Measurements from ENCODE around the gene GSS.

GSS gene

GRCh38 chr20:34954904-34955230 is 739 bp downstream of the GSS start:
- in situ Hi-C loops (cut with HindIII; ENCODE audit: low pct_ligation_motif_present, low pct_unique_long_range_greater_than_20kb, low sequenced_read_pairs) = no loop called here
- DNase-seq = peak; percentile 47

GRCh38 chr20:34953960-34954359 is 1.6 kb downstream of the GSS start:
- in situ Hi-C loops (cut with HindIII; ENCODE audit: low pct_ligation_motif_present, low pct_unique_long_range_greater_than_20kb, low sequenced_read_pairs) = no loop called here
- DNase-seq = no peak

- no peak for DNase-seq
- in situ Hi-C loops (cut with HindIII; ENCODE audit: low pct_ligation_motif_present, low pct_unique_long_range_greater_than_20kb, low sequenced_read_pairs) = no loop called here
Measured at GRCh38 chr20:34952671-34953070, 2.9 kb downstream of the GSS start.

- DNase-seq = no peak
- in situ Hi-C loops (cut with HindIII; ENCODE audit: low pct_ligation_motif_present, low pct_unique_long_range_greater_than_20kb, low sequenced_read_pairs) = no loop called here
Measured at GRCh38 chr20:34951652-34952051, 4.0 kb downstream of the GSS start.

GRCh38 chr20:34951252-34951651 is 4.4 kb downstream of the GSS start:
- in situ Hi-C loops (cut with HindIII; ENCODE audit: low pct_ligation_motif_present, low pct_unique_long_range_greater_than_20kb, low sequenced_read_pairs) = no loop called here
- DNase-seq = no peak

GRCh38 chr20:34949120-34949519 is 6.5 kb downstream of the GSS start:
- in situ Hi-C loops (cut with HindIII; ENCODE audit: low pct_ligation_motif_present, low pct_unique_long_range_greater_than_20kb, low sequenced_read_pairs) = no loop called here
- DNase-seq = no peak

GRCh38 chr20:34948030-34948429 is 7.6 kb downstream of the GSS start:
- DNase-seq = peak; percentile 48
- in situ Hi-C loops (cut with HindIII; ENCODE audit: low pct_ligation_motif_present, low pct_unique_long_range_greater_than_20kb, low sequenced_read_pairs) = no loop called here

GRCh38 chr20:34947336-34947735 is 8.3 kb downstream of the GSS start:
- no peak for DNase-seq

GRCh38 chr20:34946661-34947060 is 8.9 kb downstream of the GSS start:
- in situ Hi-C loops (cut with HindIII; ENCODE audit: low pct_ligation_motif_present, low pct_unique_long_range_greater_than_20kb, low sequenced_read_pairs) = no loop called here
- DNase-seq = peak; percentile 82

More at GRCh38 chr20:34947336-34947735, 8.3 kb downstream of the GSS start:
- in situ Hi-C loops (cut with HindIII; ENCODE audit: low pct_ligation_motif_present, low pct_unique_long_range_greater_than_20kb, low sequenced_read_pairs) = no loop called here

GRCh38 chr20:34945315-34946077 is 10.1 kb downstream of the GSS start:
- DNase-seq = no peak
- in situ Hi-C loops (cut with HindIII; ENCODE audit: low pct_ligation_motif_present, low pct_unique_long_range_greater_than_20kb, low sequenced_read_pairs) = no loop called here

- DNase-seq = no peak
- in situ Hi-C loops (cut with HindIII; ENCODE audit: low pct_ligation_motif_present, low pct_unique_long_range_greater_than_20kb, low sequenced_read_pairs) = no loop called here
Measured at GRCh38 chr20:34943808-34944567, 11.6 kb downstream of the GSS start.

GRCh38 chr20:34942301-34942700 is 13.3 kb downstream of the GSS start:
- no peak for DNase-seq
- in situ Hi-C loops (cut with HindIII; ENCODE audit: low pct_ligation_motif_present, low pct_unique_long_range_greater_than_20kb, low sequenced_read_pairs) = no loop called here

- DNase-seq = no peak
- in situ Hi-C loops (cut with HindIII; ENCODE audit: low pct_ligation_motif_present, low pct_unique_long_range_greater_than_20kb, low sequenced_read_pairs) = no loop called here
Measured at GRCh38 chr20:34941226-34941625, 14.4 kb downstream of the GSS start.

- in situ Hi-C loops (cut with HindIII; ENCODE audit: low pct_ligation_motif_present, low pct_unique_long_range_greater_than_20kb, low sequenced_read_pairs) = no loop called here
- peak; percentile 64 for DNase-seq
Measured at GRCh38 chr20:34940081-34940481, 15.5 kb downstream of the GSS start.

- in situ Hi-C loops (cut with HindIII; ENCODE audit: low pct_ligation_motif_present, low pct_unique_long_range_greater_than_20kb, low sequenced_read_pairs) = no loop called here
- no peak for DNase-seq
Measured at GRCh38 chr20:34938466-34939163, 17.0 kb downstream of the GSS start.

GRCh38 chr20:34931771-34932170 is 23.8 kb downstream of the GSS start:
- no peak for DNase-seq
- in situ Hi-C loops (cut with HindIII; ENCODE audit: low pct_ligation_motif_present, low pct_unique_long_range_greater_than_20kb, low sequenced_read_pairs) = no loop called here

GRCh38 chr20:34928411-34928810 is 27.2 kb downstream of the GSS start:
- DNase-seq = no peak
- in situ Hi-C loops (cut with HindIII; ENCODE audit: low pct_ligation_motif_present, low pct_unique_long_range_greater_than_20kb, low sequenced_read_pairs) = no loop called here

GRCh38 chr20:34927736-34928135 is 27.9 kb downstream of the GSS start:
- no peak for DNase-seq
- in situ Hi-C loops (cut with HindIII; ENCODE audit: low pct_ligation_motif_present, low pct_unique_long_range_greater_than_20kb, low sequenced_read_pairs) = no loop called here

GRCh38 chr20:34926581-34926980 is 29.0 kb downstream of the GSS start:
- DNase-seq = no peak
- in situ Hi-C loops (cut with HindIII; ENCODE audit: low pct_ligation_motif_present, low pct_unique_long_range_greater_than_20kb, low sequenced_read_pairs) = no loop called here

- DNase-seq = no peak
- in situ Hi-C loops (cut with HindIII; ENCODE audit: low pct_ligation_motif_present, low pct_unique_long_range_greater_than_20kb, low sequenced_read_pairs) = no loop called here
Measured at GRCh38 chr20:34925981-34926380, 29.6 kb downstream of the GSS start.

Measured in ACHN (cell line).